OCI-LY7 (cell line): ENCODE results near the gene MFSD2A.

Experiments used
- CTCF ChIP-seq: fragments of 200-600 bp; sonication (generic); conservative IDR thresholded peaks from 2 replicates; pipeline ENCODE4 v1.5.1; 2014; ENCODE audit warnings: mild to moderate bottlenecking, antibody characterized with exemption, low read length, moderate library complexity, mixed read lengths
- EZH2phosphoT487 ChIP-seq: fragments of 200-600 bp; sonication (generic); IDR thresholded peaks from 2 replicates; pipeline ENCODE4 v1.6.1; 2018; ENCODE audit warnings: low read depth, borderline replicate concordance, mild to moderate bottlenecking, mixed run types, antibody characterized with exemption, low read length, moderate library complexity, mixed read lengths

DNA sequence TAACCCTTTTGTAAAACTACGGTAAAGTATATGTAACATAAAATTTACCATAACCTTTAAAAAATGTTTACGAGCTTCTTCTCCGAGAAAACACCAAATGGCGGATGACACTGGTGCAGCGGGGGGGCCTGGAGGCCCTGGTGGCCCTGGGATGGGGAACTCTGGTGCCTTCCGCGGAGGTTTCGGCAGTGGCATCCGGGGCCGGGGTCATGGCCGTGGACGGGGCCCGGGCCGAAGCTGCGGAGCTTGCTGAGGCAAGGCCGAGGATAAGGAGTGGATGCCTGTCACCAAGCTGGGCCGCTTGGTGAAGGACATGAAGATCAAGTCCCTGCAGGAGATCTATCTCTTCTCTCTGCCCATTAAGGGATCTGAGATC is 7.5 kb downstream of the MFSD2A start:
- TF ChIP-seq EZH2phosphoT487 (no peak), CTCF (no peak)
